AG04450 (cell line): Measurements from ENCODE around the gene MRPL51. TPM values are rescaled to one million over a fixed set of nuclear protein-coding genes. Genes with fewer than 3 reads are reported as not detected.
"Not testable (repeated sequence)": the region's sequence is repeated elsewhere in the genome, so short reads cannot be mapped to it uniquely, and the experiment has no call there.

Source experiments
- CTCF ChIA-PET: fragments of 300-600, 350-600 bp; formaldehyde crosslinking; extraction: SDS; loops from one replicate; lab custom pipeline; 2022; ENCODE audit warnings: antibody characterized with exemption, inconsistent platforms; lab: Charles Lee
- POLR2A ChIA-PET: fragments of 350-600 bp; formaldehyde crosslinking; extraction: SDS; loops from one replicate; lab custom pipeline; 2021; ENCODE audit warnings: antibody characterized with exemption, inconsistent platforms; lab: Yijun Ruan, JAX
- DNase-seq: peaks from one replicate; pipeline ENCODE4 v3.0.0-alpha.2; 2011; ENCODE audit warnings: low read depth, low spot score
- H3K27ac ChIP-seq: one replicate; pipeline ENCODE4 v1.5.1; 2012; ENCODE audit warnings: low read depth, low read length, control low read depth
- H3K27me3 ChIP-seq: one replicate; pipeline ENCODE4 v1.6.0; 2012; ENCODE audit warnings: low read length; ENCODE audit not compliant: control insufficient read depth, insufficient read depth
- H3K4me3 ChIP-seq: 2 replicates; pipeline ENCODE4 v1.5.1; 2011; ENCODE audit warnings: mild to moderate bottlenecking, low read depth, low read length, control low read depth
- H3K9me3 ChIP-seq: 2 replicates; pipeline ENCODE4 v1.5.1; 2012; ENCODE audit warnings: low read length; ENCODE audit not compliant: control insufficient read depth, insufficient read depth
- polyA plus RNA-seq: library from polyadenylated mRNA; depleted of rRNA; stranded (reverse); fragments of >200 nt; gene quantifications from 2 replicates; pipeline ENCODE4 v1.2.3, GENCODE V29; 2011
- TF ChIP-seq, protein P1 (sequence below): IDR thresholded peaks from 2 replicates; pipeline ENCODE4 v1.5.1; 2011; ENCODE audit warnings: low read depth, low read length, control low read depth, inconsistent platforms

The MRPL51 gene
- polyA plus RNA-seq, 1 experiment = 165 TPM

- POLR2A ChIA-PET = interaction anchor here (0.6 to 2.8 kb wide), 5 partner anchors 13 to 220 kb away, joined by 3 to 45 read pairs (median 8); partner anchors contain the start of genes GAPDH and ZNF384
These were observed 24.0 kb downstream of the MRPL51 start for GRCh38 chr12:6469092-6469491.

DNA sequence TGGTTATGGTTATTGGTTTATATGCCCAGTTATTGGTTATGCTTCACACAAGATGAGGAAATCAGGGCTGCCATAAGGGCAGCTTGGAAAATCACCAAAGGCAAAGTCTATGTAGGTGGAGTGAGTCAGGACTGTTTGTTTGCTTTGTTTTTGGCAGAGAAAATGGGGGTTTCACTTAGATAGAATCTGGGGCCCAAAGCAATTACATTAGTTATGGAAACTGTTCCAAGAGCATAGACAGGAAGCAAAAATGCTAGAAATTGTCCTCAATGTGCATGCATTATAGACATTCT is 24.8 kb downstream of the MRPL51 start:
- CTCF ChIA-PET = interaction anchor here (0.6 kb wide), 1 partner anchor 85 kb away, joined by 4 read pairs; no protein-coding TSS in a partner anchor
- H3K4me3 ChIP-seq = no peak overlapping the region

More at GRCh38 chr12:6469092-6469491, 24.0 kb downstream of the MRPL51 start:
- TF ChIP-seq, protein P1, sequence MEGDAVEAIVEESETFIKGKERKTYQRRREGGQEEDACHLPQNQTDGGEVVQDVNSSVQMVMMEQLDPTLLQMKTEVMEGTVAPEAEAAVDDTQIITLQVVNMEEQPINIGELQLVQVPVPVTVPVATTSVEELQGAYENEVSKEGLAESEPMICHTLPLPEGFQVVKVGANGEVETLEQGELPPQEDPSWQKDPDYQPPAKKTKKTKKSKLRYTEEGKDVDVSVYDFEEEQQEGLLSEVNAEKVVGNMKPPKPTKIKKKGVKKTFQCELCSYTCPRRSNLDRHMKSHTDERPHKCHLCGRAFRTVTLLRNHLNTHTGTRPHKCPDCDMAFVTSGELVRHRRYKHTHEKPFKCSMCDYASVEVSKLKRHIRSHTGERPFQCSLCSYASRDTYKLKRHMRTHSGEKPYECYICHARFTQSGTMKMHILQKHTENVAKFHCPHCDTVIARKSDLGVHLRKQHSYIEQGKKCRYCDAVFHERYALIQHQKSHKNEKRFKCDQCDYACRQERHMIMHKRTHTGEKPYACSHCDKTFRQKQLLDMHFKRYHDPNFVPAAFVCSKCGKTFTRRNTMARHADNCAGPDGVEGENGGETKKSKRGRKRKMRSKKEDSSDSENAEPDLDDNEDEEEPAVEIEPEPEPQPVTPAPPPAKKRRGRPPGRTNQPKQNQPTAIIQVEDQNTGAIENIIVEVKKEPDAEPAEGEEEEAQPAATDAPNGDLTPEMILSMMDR = no peak
- Histone ChIP-seq H3K4me3 (peak overlapping the region; percentile 84), H3K27ac (no peak overlapping the region), H3K9me3 (no peaks in the 10 kb centered on the region; the same call in 1 of the 2 replicates), H3K27me3 (no peaks in the 10 kb centered on the region)
- CTCF ChIA-PET = interaction anchor here (1.4 to 2.9 kb wide), 2 partner anchors 45 to 68 kb away, joined by 4 to 10 read pairs; no protein-coding TSS in a partner anchor
- no peak for DNase-seq

DNA sequence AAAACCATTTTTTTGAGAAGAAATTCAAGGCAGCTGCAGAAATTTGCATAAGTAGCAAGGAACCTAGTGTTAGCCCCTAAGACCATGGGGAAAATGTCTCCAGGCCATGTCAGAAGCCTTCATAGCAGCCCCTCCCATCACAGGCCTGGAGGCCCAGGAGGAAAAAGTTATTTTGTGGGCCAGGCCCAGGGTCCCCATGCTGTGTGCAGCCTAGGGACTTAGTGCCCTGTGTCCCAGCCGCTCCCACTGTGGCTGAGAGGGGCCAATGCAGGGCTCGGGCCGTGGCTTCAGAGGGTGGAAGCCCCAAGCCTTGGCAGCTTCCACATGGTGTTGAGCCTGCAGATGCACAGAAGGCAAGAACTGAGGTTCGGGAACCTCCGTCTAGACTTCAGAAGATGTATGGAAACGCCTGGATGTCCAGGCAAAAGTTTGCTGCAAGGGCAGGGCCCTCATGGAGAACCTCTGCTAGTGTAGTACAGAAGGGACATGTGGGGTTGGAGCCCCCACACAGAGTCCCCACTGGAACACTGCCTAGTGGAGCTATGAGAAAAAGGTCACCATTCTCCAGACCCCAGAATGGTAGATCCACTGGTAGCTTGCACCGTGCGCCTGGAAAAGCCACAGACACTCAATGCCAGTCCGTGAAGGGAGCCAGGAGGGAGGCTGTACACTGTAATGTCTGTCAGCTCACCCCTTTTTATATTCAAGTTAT is 25.3 kb downstream of the MRPL51 start:
- H3K4me3 ChIP-seq, H3K27me3 ChIP-seq, H3K9me3 ChIP-seq, H3K27ac ChIP-seq, DNase-seq, CTCF ChIA-PET: not testable (repeated sequence)
- POLR2A ChIA-PET = interaction anchor here (1.0 kb wide), 1 partner anchor 66 kb away, joined by 9 read pairs; the partner anchor contains the start of gene GAPDH

More for the DNA sequence above, 24.8 kb downstream of the MRPL51 start:
- POLR2A ChIA-PET = interaction anchor here (1.0 kb wide), 1 partner anchor 66 kb away, joined by 9 read pairs; the partner anchor contains the start of gene GAPDH
- no peaks in the 10 kb centered on the region; the same call in 1 of the 2 replicates for H3K9me3 ChIP-seq
- TF ChIP-seq, protein P1 = no peak
- no peak for DNase-seq
- no peaks in the 10 kb centered on the region for H3K27me3 ChIP-seq
- no peak overlapping the region for H3K27ac ChIP-seq

GRCh38 chr12:6466751-6467150 is 26.3 kb downstream of the MRPL51 start:
- not testable (repeated sequence) for H3K27ac ChIP-seq, H3K4me3 ChIP-seq, H3K27me3 ChIP-seq, H3K9me3 ChIP-seq, DNase-seq
- POLR2A ChIA-PET = interaction anchor here (0.9 kb wide), 1 partner anchor 45 kb away, joined by 4 read pairs; no protein-coding TSS in a partner anchor
- CTCF ChIA-PET = interaction anchor here (1.0 to 2.2 kb wide), 11 partner anchors 10 to 182 kb away, joined by 3 to 87 read pairs (median 30); partner anchors contain the start of gene TAPBPL

- ChIA-PET POLR2A (interaction anchor here (0.5 to 1.2 kb wide), 4 partner anchors 39 to 140 kb away, joined by 3 to 7 read pairs (median 4); no protein-coding TSS in a partner anchor), CTCF (interaction anchor here (0.5 to 2.2 kb wide), 30 partner anchors 8 to 477 kb away, joined by 3 to 87 read pairs (median 8); partner anchors contain the start of gene TAPBPL)
- no peak overlapping the region for H3K27ac ChIP-seq
- TF ChIP-seq, protein P1 = no peak
- no peaks in the 10 kb centered on the region; the same call in 1 of the 2 replicates for H3K9me3 ChIP-seq
- H3K27me3 ChIP-seq = no peaks in the 10 kb centered on the region
- DNase-seq = no peak
- no peak overlapping the region for H3K4me3 ChIP-seq
These were observed 26.9 kb downstream of the MRPL51 start for GRCh38 chr12:6466184-6466573.
